ENCODE data around the gene PRSS8. TPM values are rescaled to one million over a fixed set of nuclear protein-coding genes. Genes with fewer than 3 reads are reported as not detected.

PRSS8 gene
- total RNA-seq, 1 donor from 2014 or later: 84.7 TPM

GRCh38 chr16:31084584-31085302, 50.8 kb downstream of the PRSS8 start:
- Mint-ChIP-seq H3K27me3 (no peaks in the 10 kb centered on the region), H3K4me3 (no peak overlapping the region), H3K4me1 (ENCODE audit: unreplicated experiment) (peaks cover 5% of the 10 kb centered on the region), H3K36me3 (no peaks in the 10 kb centered on the region), H3K9me3 (no peaks in the 10 kb centered on the region), H3K27ac (no peak overlapping the region)
- TF ChIP-seq CTCF (conservative IDR thresholded peaks at IDR 0.05): no peak
- no peak for DNase-seq (ENCODE audit: extremely low spot score, unreplicated experiment)

GRCh38 chr16:31083981-31084380, 51.5 kb downstream of the PRSS8 start:
- no peak for TF ChIP-seq CTCF (conservative IDR thresholded peaks at IDR 0.05)
- no peak for DNase-seq (ENCODE audit: extremely low spot score, unreplicated experiment)
- no peaks in the 10 kb centered on the region for H3K27me3 Mint-ChIP-seq
- H3K4me1 Mint-ChIP-seq (ENCODE audit: unreplicated experiment): peaks cover 5% of the 10 kb centered on the region
- no peak overlapping the region for H3K27ac Mint-ChIP-seq
- H3K36me3 Mint-ChIP-seq: no peaks in the 10 kb centered on the region
- H3K4me3 Mint-ChIP-seq: no peak overlapping the region
- no peaks in the 10 kb centered on the region for H3K9me3 Mint-ChIP-seq

GRCh38 chr16:31083556-31083955, 52.0 kb downstream of the PRSS8 start:
- DNase-seq (ENCODE audit: extremely low spot score, unreplicated experiment): no peak
- Mint-ChIP-seq H3K27me3 (no peaks in the 10 kb centered on the region), H3K4me3 (no peak overlapping the region), H3K9me3 (no peaks in the 10 kb centered on the region), H3K4me1 (ENCODE audit: unreplicated experiment) (peaks cover 5% of the 10 kb centered on the region), H3K27ac (no peak overlapping the region), H3K36me3 (no peaks in the 10 kb centered on the region)
- no peak for TF ChIP-seq CTCF (conservative IDR thresholded peaks at IDR 0.05)

GRCh38 chr16:31083081-31083480, 52.4 kb downstream of the PRSS8 start:
- TF ChIP-seq CTCF (conservative IDR thresholded peaks at IDR 0.05): no peak
- Mint-ChIP-seq H3K9me3 (no peaks in the 10 kb centered on the region), H3K4me3 (no peak overlapping the region), H3K27ac (no peak overlapping the region), H3K36me3 (peaks cover under 1% of the 10 kb centered on the region), H3K27me3 (no peaks in the 10 kb centered on the region), H3K4me1 (ENCODE audit: unreplicated experiment) (peaks cover 5% of the 10 kb centered on the region)
- no peak for DNase-seq (ENCODE audit: extremely low spot score, unreplicated experiment)

- H3K27ac Mint-ChIP-seq: peak overlapping the region; percentile 20
- no peak for DNase-seq (ENCODE audit: extremely low spot score, unreplicated experiment)
- H3K27me3 Mint-ChIP-seq: no peaks in the 10 kb centered on the region
- H3K4me1 Mint-ChIP-seq (ENCODE audit: unreplicated experiment): peaks cover 5% of the 10 kb centered on the region
- no peaks in the 10 kb centered on the region for H3K9me3 Mint-ChIP-seq
- H3K4me3 Mint-ChIP-seq: no peak overlapping the region
- no peak for TF ChIP-seq CTCF (conservative IDR thresholded peaks at IDR 0.05)
- peaks cover 5% of the 10 kb centered on the region for H3K36me3 Mint-ChIP-seq
These were observed 53.0 kb downstream of the PRSS8 start for GRCh38 chr16:31082368-31083045.

Other genes with a start within 250 kb of the PRSS8 start
- gene BCL7C, start 241.7 kb downstream of the PRSS8 start, total RNA-seq (ENCODE audit: low replicate concordance): 26.3 and 35.0 TPM in 2 replicates
- gene CTF1, start 239.1 kb downstream of the PRSS8 start, total RNA-seq (ENCODE audit: low replicate concordance): 2.5 and 3.1 TPM in 2 replicates
- gene FBXL19, start 212.2 kb downstream of the PRSS8 start, total RNA-seq (ENCODE audit: low replicate concordance): 29.0 and 46.4 TPM in 2 replicates
- 18.7 and 19.4 TPM in 2 replicates for gene ORAI3, start 186.7 kb downstream of the PRSS8 start, total RNA-seq (ENCODE audit: low replicate concordance)
- gene SETD1A, start 178.0 kb downstream of the PRSS8 start, total RNA-seq (ENCODE audit: low replicate concordance): 19.3 and 25.0 TPM in 2 replicates
- 5.8 and 6.9 TPM in 2 replicates for gene HSD3B7, start 150.5 kb downstream of the PRSS8 start, total RNA-seq (ENCODE audit: low replicate concordance)
- gene STX1B, start 125.1 kb downstream of the PRSS8 start, total RNA-seq (ENCODE audit: low replicate concordance): 1.0 and 9.9 TPM in 2 replicates
- 35.3 and 38.5 TPM in 2 replicates for gene STX4, start 102.2 kb downstream of the PRSS8 start, total RNA-seq (ENCODE audit: low replicate concordance)
- 10.5 and 13.4 TPM in 2 replicates for gene ZNF668, start 61.5 kb downstream of the PRSS8 start, total RNA-seq (ENCODE audit: low replicate concordance)
- 21.0 and 27.2 TPM in 2 replicates for gene ZNF646, start 61.3 kb downstream of the PRSS8 start, total RNA-seq (ENCODE audit: low replicate concordance)
- 3.5 and 5.1 TPM in 2 replicates for gene PRSS53, start 46.8 kb downstream of the PRSS8 start, total RNA-seq (ENCODE audit: low replicate concordance)
- gene VKORC1, start 40.9 kb downstream of the PRSS8 start, total RNA-seq (ENCODE audit: low replicate concordance): 70.1 and 78.9 TPM in 2 replicates
- gene BCKDK, start 27.3 kb downstream of the PRSS8 start, total RNA-seq (ENCODE audit: low replicate concordance): 38.5 and 44.5 TPM in 2 replicates
- 54.4 and 70.3 TPM in 2 replicates for gene KAT8, start 18.1 kb downstream of the PRSS8 start, total RNA-seq (ENCODE audit: low replicate concordance)
- gene PRSS36, start 14.3 kb upstream of the PRSS8 start, total RNA-seq (ENCODE audit: low replicate concordance): 1.8 and 2.0 TPM in 2 replicates
- 400 and 654 TPM in 2 replicates for gene FUS, start 44.4 kb upstream of the PRSS8 start, total RNA-seq (ENCODE audit: low replicate concordance)
- gene PYCARD, start 67.0 kb upstream of the PRSS8 start, total RNA-seq (ENCODE audit: low replicate concordance): 8.2 and 14.5 TPM in 2 replicates
- 0.02 TPM in 1 of 2 replicates, not detected in the other for gene TRIM72, start 78.4 kb upstream of the PRSS8 start, total RNA-seq (ENCODE audit: low replicate concordance)
- not detected in 2 replicates for gene PYDC1, start 81.4 kb upstream of the PRSS8 start, total RNA-seq (ENCODE audit: low replicate concordance)
- gene ITGAM, start 124.2 kb upstream of the PRSS8 start, total RNA-seq (ENCODE audit: low replicate concordance): 0.36 TPM in 1 of 2 replicates, not detected in the other
- gene ITGAX, start 219.4 kb upstream of the PRSS8 start, total RNA-seq (ENCODE audit: low replicate concordance): not detected in 2 replicates

All from type B pancreatic cell (in vitro differentiated cells).